Transverse colon (tissue), 4 donors: ENCODE measurements around the gene LEPR. TPM values are rescaled to one million over a fixed set of nuclear protein-coding genes. Genes with fewer than 3 reads are reported as not detected.
"Not testable (repeated sequence)": the region's sequence is repeated elsewhere in the genome, so short reads cannot be mapped to it uniquely, and the experiment has no call there.

Experiments
- DNase-seq: peaks from one replicate; pipeline ENCODE4 v3.0.0-alpha.2; 2019
- H3K27ac ChIP-seq, 4 donors: fragments of 200-600 bp; sonication (generic); 2 replicates each; pipeline ENCODE4 v1.5.1; 2016 to 2018; ENCODE audit warnings: inconsistent platforms in 4 of 4
- H3K27me3 ChIP-seq: fragments of 200-600 bp; sonication (generic); 2 replicates; pipeline ENCODE4 v1.5.1; 2017; ENCODE audit warnings: inconsistent platforms
- H3K36me3 ChIP-seq, 4 donors: fragments of 200-600 bp; sonication (generic); 2 replicates each; pipeline ENCODE4 v1.5.1; 2017 to 2019; ENCODE audit warnings: inconsistent platforms in 4 of 4
- H3K4me1 ChIP-seq, 4 donors: fragments of 200-600 bp; sonication (generic); 2 replicates each; pipeline ENCODE4 v1.5.1; 2017 to 2020; ENCODE audit warnings: inconsistent platforms in 4 of 4
- H3K4me3 ChIP-seq, 4 donors: fragments of 200-600 bp; sonication (generic); 1 replicate in 1 of 4; 2 replicates in 3 of 4; pipeline versions ENCODE4 v1.5.1 to v1.6.1; 2017 to 2019; ENCODE audit warnings: inconsistent platforms in 4 of 4
- H3K9me3 ChIP-seq, 2 donors: fragments of 200-600 bp; sonication (generic); 2 replicates each; pipeline ENCODE4 v1.5.1; 2017 to 2019; ENCODE audit warnings: inconsistent platforms in 2 of 2
- EP300 ChIP-seq: sonication (generic); formaldehyde crosslinking; IDR thresholded peaks from one replicate; pipeline ENCODE4 v1.6.1; 2017; ENCODE audit warnings: antibody characterized with exemption, low read depth
- POLR2A ChIP-seq: fragments of 450-650 bp; IDR thresholded peaks from one replicate; pipeline ENCODE4 v1.6.1; 2016; ENCODE audit warnings: antibody characterized with exemption, mild to moderate bottlenecking, moderate library complexity
- POLR2AphosphoS5 ChIP-seq, 3 donors: sonication (generic); formaldehyde crosslinking; IDR thresholded peaks; one replicate each; pipeline ENCODE4 v1.6.1; 2016; ENCODE audit warnings: antibody characterized with exemption in 3 of 3
- WGBS, 2 donors: methylation state at CpG; one replicate each; pipeline ENCODE4 v1.1.5; 2018; ENCODE audit warnings: low coverage in 1 of 2; 5-methylcytosine and 5-hydroxymethylcytosine counted together
- in situ Hi-C, 4 donors: fragments of 200-750 bp; cut with MboI; loops; one replicate each; pipeline versions ENCODE4 v1.15.0 to v1.15.1; 2017; ENCODE audit warnings: low sequenced_read_pairs in 3 of 4, low pct_ligation_motif_present in 1 of 4, low pct_unique_long_range_greater_than_20kb in 1 of 4
- intact Hi-C: fragments of 100-400 bp; cut with DNase I; formaldehyde crosslinking; loops from one replicate; pipeline ENCODE4 v1.15.1; 2023; ENCODE audit warnings: low total_unique reads
- total RNA-seq, 4 donors: library from RNA; depleted of rRNA; stranded (reverse); fragments of >200 nt; gene quantifications; one replicate each; pipeline ENCODE4 v1.1.0, GENCODE V29; 2016
- TF ChIP-seq, protein P1 (sequence below), 5 experiments: fragments of 200-600 bp in 3 of 5; fragments of 450-650 bp in 2 of 5; sonication (generic) in 3 of 5; IDR thresholded peaks; 1 replicate in 2 of 5; 2 replicates in 3 of 5; pipeline ENCODE4 v1.5.1; 2016 to 2017; ENCODE audit warnings: antibody characterized with exemption in 5 of 5, inconsistent platforms in 3 of 5, mild to moderate bottlenecking in 2 of 5, moderate library complexity in 1 of 5

Gene LEPR
- total RNA-seq, 4 donors from 2014 or later: 0.37 to 8.4 (median 1.5) TPM

DNA sequence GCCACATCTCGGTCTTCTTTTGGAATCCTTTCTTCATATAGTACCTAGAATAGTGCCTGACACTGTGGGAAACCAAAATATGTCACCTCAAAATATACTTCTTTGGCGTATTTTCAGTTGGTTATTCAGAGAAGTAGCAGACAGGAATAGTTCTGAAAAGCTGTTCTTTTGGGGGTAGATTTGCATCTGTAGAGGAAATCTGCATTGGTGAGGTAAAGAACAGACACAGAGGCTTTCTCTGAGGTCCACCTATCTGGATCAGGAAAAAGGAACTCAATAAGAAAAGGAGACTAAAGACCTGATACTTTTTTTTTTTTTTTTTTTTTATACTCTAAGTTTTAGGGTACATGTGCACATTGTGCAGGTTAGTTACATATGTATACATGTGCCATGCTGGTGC is 23.2 kb downstream of the LEPR start:
- in situ Hi-C loops: loop anchor here in 2 of 4 donors (25.0 kb wide), 1 partner anchor 244 kb away; no protein-coding TSS in a partner anchor

DNA sequence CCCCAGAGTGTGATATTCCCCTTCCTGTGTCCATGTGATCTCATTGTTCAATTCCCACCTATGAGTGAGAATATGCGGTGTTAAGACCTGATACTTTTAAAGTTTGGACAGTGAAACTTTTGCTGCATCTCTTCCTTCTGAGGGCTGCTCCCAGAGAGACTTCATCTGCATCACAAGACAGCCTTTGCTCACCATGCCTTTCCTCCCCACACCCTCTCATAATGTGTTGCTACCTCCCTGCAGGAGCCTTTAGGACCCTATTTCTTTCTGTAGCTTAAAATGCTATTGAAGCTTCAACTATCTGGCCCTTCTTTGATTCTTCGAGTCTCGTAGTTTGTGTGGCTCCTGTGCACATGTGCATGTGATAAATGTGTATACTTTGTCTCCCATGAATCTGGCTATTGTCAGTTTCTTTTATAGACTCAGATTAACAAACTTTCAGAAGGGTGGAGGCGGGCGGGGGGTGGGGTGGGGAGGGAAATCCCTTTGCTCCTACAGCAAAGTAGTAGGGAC is 23.7 kb downstream of the LEPR start:
- TF ChIP-seq EP300 (no peak), POLR2AphosphoS5 (IDR thresholded peaks at IDR 0.05) (no peak), POLR2A (no peak)
- TF ChIP-seq, protein P1, sequence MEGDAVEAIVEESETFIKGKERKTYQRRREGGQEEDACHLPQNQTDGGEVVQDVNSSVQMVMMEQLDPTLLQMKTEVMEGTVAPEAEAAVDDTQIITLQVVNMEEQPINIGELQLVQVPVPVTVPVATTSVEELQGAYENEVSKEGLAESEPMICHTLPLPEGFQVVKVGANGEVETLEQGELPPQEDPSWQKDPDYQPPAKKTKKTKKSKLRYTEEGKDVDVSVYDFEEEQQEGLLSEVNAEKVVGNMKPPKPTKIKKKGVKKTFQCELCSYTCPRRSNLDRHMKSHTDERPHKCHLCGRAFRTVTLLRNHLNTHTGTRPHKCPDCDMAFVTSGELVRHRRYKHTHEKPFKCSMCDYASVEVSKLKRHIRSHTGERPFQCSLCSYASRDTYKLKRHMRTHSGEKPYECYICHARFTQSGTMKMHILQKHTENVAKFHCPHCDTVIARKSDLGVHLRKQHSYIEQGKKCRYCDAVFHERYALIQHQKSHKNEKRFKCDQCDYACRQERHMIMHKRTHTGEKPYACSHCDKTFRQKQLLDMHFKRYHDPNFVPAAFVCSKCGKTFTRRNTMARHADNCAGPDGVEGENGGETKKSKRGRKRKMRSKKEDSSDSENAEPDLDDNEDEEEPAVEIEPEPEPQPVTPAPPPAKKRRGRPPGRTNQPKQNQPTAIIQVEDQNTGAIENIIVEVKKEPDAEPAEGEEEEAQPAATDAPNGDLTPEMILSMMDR (IDR thresholded peaks at IDR 0.05): no peak
- in situ Hi-C loops (loop anchor here in 2 of 4 donors (25.0 kb wide), 1 partner anchor 243 kb away; no protein-coding TSS in a partner anchor), intact Hi-C loops (no loop called here)
- H3K36me3 ChIP-seq: no peaks in the 10 kb centered on the region
- 27 to 54% methylated on average over 4 to 5 of the region's 5 CpGs for WGBS, 2 donors
- H3K27ac ChIP-seq: no peak overlapping the region
- H3K4me1 ChIP-seq: no peaks in the 10 kb centered on the region
- H3K27me3 ChIP-seq: no peaks in the 10 kb centered on the region
- DNase-seq: no peak
- no peak overlapping the region for H3K4me3 ChIP-seq
- H3K9me3 ChIP-seq: no peaks in the 10 kb centered on the region

More for the DNA sequence above, 23.2 kb downstream of the LEPR start:
- no peak for DNase-seq
- H3K9me3 ChIP-seq: no peaks in the 10 kb centered on the region
- no peaks in the 10 kb centered on the region for H3K27me3 ChIP-seq
- WGBS, 2 donors: 79 to 87% methylated on average over 2 of the region's 2 CpGs
- H3K36me3 ChIP-seq: no peaks in the 10 kb centered on the region
- H3K27ac ChIP-seq: no peak overlapping the region
- TF ChIP-seq POLR2AphosphoS5 (IDR thresholded peaks at IDR 0.05) (no peak), POLR2A (no peak), EP300 (no peak)
- TF ChIP-seq, protein P1 (IDR thresholded peaks at IDR 0.05): no peak
- H3K4me3 ChIP-seq: no peak overlapping the region
- intact Hi-C loops: no loop called here
- H3K4me1 ChIP-seq: no peaks in the 10 kb centered on the region

DNA sequence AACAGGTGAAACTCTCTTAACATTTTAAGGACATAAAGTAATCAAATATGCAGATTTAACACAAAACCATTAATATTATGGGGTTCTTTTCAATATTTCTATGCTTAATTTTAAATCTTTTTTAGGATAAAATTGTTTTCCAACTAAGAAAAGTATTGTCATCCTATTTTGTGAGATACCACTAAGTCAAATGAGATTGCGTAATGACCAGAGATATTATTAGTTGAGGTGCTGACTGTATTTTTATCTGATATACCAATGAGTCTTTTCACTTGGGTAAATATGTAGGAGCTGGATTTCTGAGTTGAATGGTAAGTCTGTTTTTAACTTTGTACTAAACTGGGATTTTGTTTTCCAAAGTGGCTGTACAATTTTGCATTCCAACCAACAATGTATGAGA is 25.4 kb downstream of the LEPR start:
- WGBS, 2 donors: 87 to 98% methylated on average over 1 of the region's 1 CpG
- Histone ChIP-seq H3K9me3 (no peaks in the 10 kb centered on the region), H3K36me3 (no peaks in the 10 kb centered on the region), H3K4me1 (no peaks in the 10 kb centered on the region), H3K27ac (no peak overlapping the region), H3K27me3 (no peaks in the 10 kb centered on the region), H3K4me3 (no peak overlapping the region)
- in situ Hi-C loops (loop anchor here in 2 of 4 donors (25.0 kb wide), 1 partner anchor 241 kb away; no protein-coding TSS in a partner anchor), intact Hi-C loops (no loop called here)
- DNase-seq: no peak
- TF ChIP-seq POLR2A (no peak), POLR2AphosphoS5 (IDR thresholded peaks at IDR 0.05) (no peak), EP300 (no peak)
- TF ChIP-seq, protein P1 (IDR thresholded peaks at IDR 0.05): no peak

DNA sequence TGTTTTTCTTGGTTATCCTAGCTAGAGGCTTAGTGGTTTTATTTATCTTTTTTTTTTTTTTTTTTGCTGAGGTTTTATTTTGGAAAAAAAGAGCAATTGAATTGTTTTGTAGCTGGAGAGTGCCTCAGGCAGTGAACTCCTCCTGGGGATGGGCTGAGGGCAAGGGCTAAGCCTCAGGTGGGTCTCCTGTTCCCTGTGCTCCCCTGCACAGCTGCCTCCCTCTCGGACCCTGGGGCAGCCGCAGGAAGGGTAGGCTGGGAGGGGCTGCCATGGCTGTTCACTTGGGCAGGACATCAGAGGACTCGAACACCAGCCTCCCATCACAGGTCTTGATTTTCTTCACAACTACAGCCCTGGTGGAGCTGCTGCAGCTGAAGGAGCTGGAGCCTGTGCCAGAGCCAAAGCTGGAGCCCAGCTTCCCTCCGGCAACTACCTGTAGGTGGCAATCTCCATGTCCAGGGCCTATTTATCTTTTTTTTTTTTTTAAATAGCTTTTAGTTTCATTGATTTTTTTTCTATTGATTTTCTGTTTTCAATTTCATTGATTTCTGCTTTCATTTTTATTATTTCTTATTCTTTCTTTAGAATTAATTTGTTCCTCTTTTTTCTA is 28.9 kb downstream of the LEPR start:
- in situ Hi-C loops: loop anchor here in 2 of 4 donors (25.0 kb wide), 1 partner anchor 238 kb away; no protein-coding TSS in a partner anchor
- Histone ChIP-seq H3K4me3 (no peak overlapping the region), H3K27me3 (no peaks in the 10 kb centered on the region), H3K36me3 (no peaks in the 10 kb centered on the region), H3K27ac (no peak overlapping the region), H3K9me3 (no peaks in the 10 kb centered on the region), H3K4me1 (no peaks in the 10 kb centered on the region)
- intact Hi-C loops: no loop called here
- WGBS, 2 donors: 83 to 88% methylated on average over 1 to 3 of the region's 4 CpGs
- no peak for TF ChIP-seq POLR2AphosphoS5 (IDR thresholded peaks at IDR 0.05)
- TF ChIP-seq, protein P1 (IDR thresholded peaks at IDR 0.05): no peak
- TF ChIP-seq EP300: no peak
- TF ChIP-seq POLR2A: no peak
- DNase-seq: no peak

DNA sequence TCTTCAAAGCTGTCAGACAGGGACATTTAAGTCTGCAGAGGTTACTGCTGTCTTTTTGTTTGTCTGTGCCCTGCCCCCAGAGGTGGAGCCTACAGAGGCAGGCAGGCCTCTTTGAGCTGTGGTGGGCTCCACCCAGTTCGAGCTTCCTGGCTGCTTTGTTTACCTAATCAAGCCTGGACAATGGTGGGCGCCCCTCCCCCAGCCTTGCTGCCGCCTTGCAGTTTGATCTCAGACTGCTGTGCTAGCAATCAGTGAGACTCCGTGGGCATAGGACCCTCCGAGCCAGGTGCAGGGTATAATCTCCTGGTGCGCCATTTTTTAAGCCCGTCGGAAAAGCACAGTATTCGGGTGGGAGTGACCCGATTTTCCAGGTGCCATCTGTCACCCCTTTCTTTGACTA is 35.2 kb downstream of the LEPR start:
- WGBS, 2 donors: 76% methylated on average over 10 of the region's 10 CpGs; no CpG with 5 or more reads in 1 of the 2 donors
- H3K36me3 ChIP-seq, in situ Hi-C loops, intact Hi-C loops, H3K27ac ChIP-seq, H3K27me3 ChIP-seq, DNase-seq, H3K4me1 ChIP-seq, H3K4me3 ChIP-seq, H3K9me3 ChIP-seq: not testable (repeated sequence)
